HCT116 (cell line): Measurements from ENCODE around the gene AP4S1. TPM values are rescaled to one million over a fixed set of nuclear protein-coding genes. Genes with fewer than 3 reads are reported as not detected.

Experiments
- ATAC-seq: fragments of 200-7000 bp; cut with Tn5 transposase; 2 replicates; pipeline ENCODE4 v1.9.1; 2020; ENCODE audit warnings: mild to moderate bottlenecking, moderate library complexity
- BruUV-seq: library from RNA; stranded (reverse); fragments of 400-500 nt; replicated peaks from 2 replicates; lab custom pipeline; 2021; lab: Mats Ljungman, UMichigan
- CTCF ChIA-PET: fragments of 300-600 bp; sonication (Branson Sonifier 250); formaldehyde crosslinking; loops from one replicate; lab custom pipeline; 2021; ENCODE audit warnings: antibody characterized with exemption; lab: Charles Lee
- POLR2A ChIA-PET: fragments of 300-600, 350-600 bp; sonication (Branson Sonifier 250); formaldehyde crosslinking; loops from one replicate; lab custom pipeline; 2021; ENCODE audit warnings: antibody characterized with exemption; lab: Charles Lee
- RAD21 ChIA-PET, 2 experiments: fragments of 300-600 bp; sonication (Branson Sonifier 250); formaldehyde crosslinking; loops; one replicate each; lab custom pipeline; 2023; ENCODE audit warnings: low total read pairs in 2 of 2; ENCODE audit not compliant: uncharacterized antibody in 2 of 2, unreplicated experiment in 2 of 2, low non-redundant PET in 1 of 2; lab: Charles Lee
- DNase-seq: peaks from one replicate; pipeline ENCODE4 v3.0.0-alpha.2; 2010; ENCODE audit warnings: low read depth, low spot score
- H2AFZ ChIP-seq: fragments of 200-600 bp; shearing (Covaris generic), sonication (generic); 2 replicates; pipeline ENCODE4 v1.6.1; 2017; ENCODE audit warnings: low read depth, mixed run types, mixed read lengths, antibody characterized with exemption, low read length; ENCODE audit not compliant: poor library complexity, severe bottlenecking
- H3K27ac ChIP-seq: 2 replicates; pipeline ENCODE4 v1.5.1; 2012; ENCODE audit warnings: low read depth, low read length
- H3K27me3 ChIP-seq: fragments of 200-600 bp; sonication (generic); 2 replicates; pipeline ENCODE4 v1.6.1; 2016; ENCODE audit warnings: mixed run types, low read length, mixed read lengths; ENCODE audit not compliant: insufficient read depth
- H3K36me3 ChIP-seq, 2 experiments: fragments of 200-500 bp in 1 of 2; fragments of 200-600 bp in 1 of 2; sonication (Bioruptor generic) in 1 of 2; sonication (generic) in 1 of 2; 2 replicates each; pipeline versions ENCODE4 v1.5.1 to v1.6.1; 2014 to 2016; ENCODE audit warnings: low read length in 2 of 2, inconsistent platforms in 1 of 2, mixed read lengths in 1 of 2, mixed run types in 1 of 2; ENCODE audit not compliant: insufficient read depth in 2 of 2, control insufficient read depth in 1 of 2
- H3K4me1 ChIP-seq, 2 experiments: fragments of 200-600 bp in 1 of 2; sonication (generic) in 1 of 2; 2 replicates each; pipeline versions ENCODE4 v1.5.1 to v1.6.1; 2012 to 2017; ENCODE audit warnings: low read length in 2 of 2, inconsistent platforms in 1 of 2, mild to moderate bottlenecking in 1 of 2, mixed read lengths in 1 of 2, mixed run types in 1 of 2, moderate library complexity in 1 of 2; ENCODE audit not compliant: insufficient read depth in 2 of 2, control insufficient read depth in 1 of 2
- H3K4me2 ChIP-seq: fragments of 200-600 bp; sonication (generic); 2 replicates; pipeline ENCODE4 v1.6.1; 2017; ENCODE audit warnings: mixed run types, low read length, mixed read lengths
- H3K4me3 ChIP-seq, 2 experiments: fragments of 200-600 bp in 1 of 2; sonication (generic) in 1 of 2; replicated peaks in 1 of 2; 2 replicates each; pipeline ENCODE4 v1.5.1; 2011 to 2016; ENCODE audit warnings: low read length in 2 of 2, control low read depth in 1 of 2, low read depth in 1 of 2, mild to moderate bottlenecking in 1 of 2, mixed read lengths in 1 of 2, mixed run types in 1 of 2
- H3K79me2 ChIP-seq: fragments of 200-600 bp; sonication (generic); 2 replicates; pipeline ENCODE4 v1.6.1; 2017; ENCODE audit warnings: mild to moderate bottlenecking, mixed run types, low read length, moderate library complexity, mixed read lengths; ENCODE audit not compliant: insufficient read depth
- H3K9ac ChIP-seq: fragments of 200-600 bp; sonication (generic); 2 replicates; pipeline ENCODE4 v1.6.1; 2016; ENCODE audit warnings: low read length, mixed read lengths
- H3K9me2 ChIP-seq: fragments of 200-600 bp; sonication (generic), shearing (Covaris generic); 2 replicates; pipeline ENCODE4 v1.6.1; 2017; ENCODE audit warnings: mixed run types, mild to moderate bottlenecking, moderate library complexity; ENCODE audit not compliant: insufficient read depth
- H3K9me3 ChIP-seq, 2 experiments: fragments of 200-500 bp in 1 of 2; fragments of 200-600 bp in 1 of 2; sonication (Bioruptor generic) in 1 of 2; sonication (generic) in 1 of 2; 2 replicates each; pipeline ENCODE4 v1.6.1; 2014 to 2017; ENCODE audit warnings: low read length in 2 of 2, mixed read lengths in 2 of 2, inconsistent platforms in 1 of 2, low read depth in 1 of 2, mild to moderate bottlenecking in 1 of 2, mixed run types in 1 of 2, moderate library complexity in 1 of 2; ENCODE audit not compliant: control insufficient read depth in 1 of 2, insufficient read depth in 1 of 2
- H4K20me1 ChIP-seq: fragments of 200-600 bp; sonication (generic), shearing (Covaris generic); 2 replicates; pipeline ENCODE4 v1.6.1; 2017; ENCODE audit warnings: mixed run types, mild to moderate bottlenecking, moderate library complexity; ENCODE audit not compliant: insufficient read depth
- CBX3 ChIP-seq: IDR thresholded peaks from 2 replicates; pipeline ENCODE4 v1.6.1; 2012; ENCODE audit warnings: low read depth
- CEBPB ChIP-seq: IDR thresholded peaks from 2 replicates; pipeline ENCODE4 v1.6.1; 2012; ENCODE audit warnings: low read depth
- EZH2phosphoT487 ChIP-seq: fragments of 200-600 bp; IDR thresholded peaks from 2 replicates; pipeline ENCODE4 v1.6.1; 2018; ENCODE audit warnings: antibody characterized with exemption, borderline replicate concordance
- FOSL1 ChIP-seq: IDR thresholded peaks from 2 replicates; pipeline ENCODE4 v1.6.1; 2012; ENCODE audit warnings: low read depth
- JUND ChIP-seq: IDR thresholded peaks from 2 replicates; pipeline ENCODE4 v1.6.1; 2012
- POLR2A ChIP-seq: IDR thresholded peaks from 2 replicates; pipeline ENCODE4 v1.7.0; 2011; ENCODE audit warnings: borderline replicate concordance; ENCODE audit not compliant: insufficient read depth, insufficient read length; ENCODE audit errors: extremely low read depth
- RAD21 ChIP-seq: IDR thresholded peaks from 2 replicates; pipeline ENCODE4 v1.6.1; 2012; ENCODE audit warnings: low read depth, mild to moderate bottlenecking
- SP1 ChIP-seq: IDR thresholded peaks from 2 replicates; pipeline ENCODE4 v1.6.1; 2012; ENCODE audit warnings: low read depth
- SRF ChIP-seq: IDR thresholded peaks from 2 replicates; pipeline ENCODE4 v1.6.1; 2012; ENCODE audit warnings: low read depth
- YY1 ChIP-seq: IDR thresholded peaks from 2 replicates; pipeline ENCODE4 v1.6.1; 2011; ENCODE audit warnings: low read length, low read depth, moderate library complexity, mild to moderate bottlenecking; ENCODE audit not compliant: insufficient replicate concordance; ENCODE audit errors: extremely low read depth
- ZFX ChIP-seq: fragments of 450-650 bp; IDR thresholded peaks from 2 replicates; pipeline ENCODE4 v1.6.1; 2017
- intact Hi-C: fragments of 100-400 bp; cut with micrococcal nuclease; formaldehyde crosslinking; loops from 2 replicates; pipeline ENCODE4 v1.10.0; 2022
- total RNA-seq: library from RNA; stranded (reverse); gene quantifications from one replicate; pipeline ENCODE4 v1.2.1, GENCODE V29; 2021; ENCODE audit not compliant: unreplicated experiment
- TF ChIP-seq, protein P1 (sequence below): IDR thresholded peaks from 2 replicates; pipeline ENCODE4 v1.6.1; 2012; ENCODE audit warnings: low read depth
- TF ChIP-seq, protein P2 (sequence below): IDR thresholded peaks from 2 replicates; pipeline ENCODE4 v1.6.1; 2012

The AP4S1 gene
- total RNA-seq, 1 experiment from 2014 or later, result 5.0 TPM

DNA sequence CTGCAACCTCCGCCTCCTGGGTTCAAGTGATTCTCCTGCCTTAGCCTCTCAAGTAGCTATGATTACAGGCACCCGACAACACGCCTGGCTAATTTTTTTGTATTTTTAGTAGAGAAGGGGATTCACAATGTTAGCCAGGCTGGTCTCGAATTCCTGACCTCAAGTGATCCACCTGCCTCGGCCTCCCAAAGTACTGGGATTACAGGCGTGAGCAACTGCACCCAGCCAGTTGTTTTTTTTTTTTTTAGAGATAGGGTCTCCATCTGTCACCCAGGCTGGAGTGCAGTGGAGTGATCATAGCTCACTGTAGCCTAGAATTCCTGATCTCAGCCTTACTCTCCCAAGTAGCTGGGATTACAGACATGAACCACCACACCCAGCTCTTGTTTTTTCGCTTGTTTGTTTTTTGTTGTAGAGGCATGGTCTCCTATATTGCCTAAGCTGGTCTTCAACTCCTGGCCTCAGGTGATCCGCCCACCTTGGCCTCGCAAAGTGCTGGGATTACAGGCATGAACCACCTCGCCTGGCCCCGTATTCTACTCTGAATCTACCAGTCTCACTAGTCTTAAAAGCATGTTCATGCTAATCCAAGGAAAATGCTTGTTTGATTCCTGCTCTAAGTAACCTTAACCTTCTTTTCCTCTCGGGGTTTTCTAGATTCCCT lies 32.4 kb downstream of the AP4S1 start:
- Histone ChIP-seq H3K27ac (no peak overlapping the region), H3K4me1 (peaks cover 33 to 43% of the 10 kb centered on the region in 2 experiments), H4K20me1 (no peaks in the 10 kb centered on the region), H3K4me3 (no peak overlapping the region), H3K79me2 (no peaks in the 10 kb centered on the region), H3K36me3 (no peaks in the 10 kb centered on the region), H2AFZ (no peak overlapping the region), H3K9me3 (no peaks in the 10 kb centered on the region), H3K9me2 (no peaks in the 10 kb centered on the region), H3K27me3 (no peaks in the 10 kb centered on the region), H3K9ac (no peak overlapping the region), H3K4me2 (no peak overlapping the region)
- no TSS peak for BruUV-seq
- CTCF ChIA-PET, result no interaction called here
- POLR2A ChIA-PET, result interaction anchor here (0.7 to 0.9 kb wide), 2 partner anchors 14 to 32 kb away, joined by 3 read pairs; partner anchors contain the start of genes AP4S1 and STRN3
- ATAC-seq (no peak), DNase-seq (no peak)
- intact Hi-C loops, result no loop called here
- RAD21 ChIA-PET, result interaction anchor here in 1 of 2 experiments (0.6 kb wide), 1 partner anchor 17 kb away, joined by 3 read pairs; no protein-coding TSS in a partner anchor
- TF ChIP-seq, protein P1, sequence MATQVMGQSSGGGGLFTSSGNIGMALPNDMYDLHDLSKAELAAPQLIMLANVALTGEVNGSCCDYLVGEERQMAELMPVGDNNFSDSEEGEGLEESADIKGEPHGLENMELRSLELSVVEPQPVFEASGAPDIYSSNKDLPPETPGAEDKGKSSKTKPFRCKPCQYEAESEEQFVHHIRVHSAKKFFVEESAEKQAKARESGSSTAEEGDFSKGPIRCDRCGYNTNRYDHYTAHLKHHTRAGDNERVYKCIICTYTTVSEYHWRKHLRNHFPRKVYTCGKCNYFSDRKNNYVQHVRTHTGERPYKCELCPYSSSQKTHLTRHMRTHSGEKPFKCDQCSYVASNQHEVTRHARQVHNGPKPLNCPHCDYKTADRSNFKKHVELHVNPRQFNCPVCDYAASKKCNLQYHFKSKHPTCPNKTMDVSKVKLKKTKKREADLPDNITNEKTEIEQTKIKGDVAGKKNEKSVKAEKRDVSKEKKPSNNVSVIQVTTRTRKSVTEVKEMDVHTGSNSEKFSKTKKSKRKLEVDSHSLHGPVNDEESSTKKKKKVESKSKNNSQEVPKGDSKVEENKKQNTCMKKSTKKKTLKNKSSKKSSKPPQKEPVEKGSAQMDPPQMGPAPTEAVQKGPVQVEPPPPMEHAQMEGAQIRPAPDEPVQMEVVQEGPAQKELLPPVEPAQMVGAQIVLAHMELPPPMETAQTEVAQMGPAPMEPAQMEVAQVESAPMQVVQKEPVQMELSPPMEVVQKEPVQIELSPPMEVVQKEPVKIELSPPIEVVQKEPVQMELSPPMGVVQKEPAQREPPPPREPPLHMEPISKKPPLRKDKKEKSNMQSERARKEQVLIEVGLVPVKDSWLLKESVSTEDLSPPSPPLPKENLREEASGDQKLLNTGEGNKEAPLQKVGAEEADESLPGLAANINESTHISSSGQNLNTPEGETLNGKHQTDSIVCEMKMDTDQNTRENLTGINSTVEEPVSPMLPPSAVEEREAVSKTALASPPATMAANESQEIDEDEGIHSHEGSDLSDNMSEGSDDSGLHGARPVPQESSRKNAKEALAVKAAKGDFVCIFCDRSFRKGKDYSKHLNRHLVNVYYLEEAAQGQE, result no peak
- no peak for TF ChIP-seq CBX3
- TF ChIP-seq, protein P2, sequence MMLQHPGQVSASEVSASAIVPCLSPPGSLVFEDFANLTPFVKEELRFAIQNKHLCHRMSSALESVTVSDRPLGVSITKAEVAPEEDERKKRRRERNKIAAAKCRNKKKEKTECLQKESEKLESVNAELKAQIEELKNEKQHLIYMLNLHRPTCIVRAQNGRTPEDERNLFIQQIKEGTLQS, result no peak
- TF ChIP-seq EZH2phosphoT487, result no peak
- TF ChIP-seq CEBPB, result no peak
- TF ChIP-seq YY1, result no peak
- no peak for TF ChIP-seq RAD21
- TF ChIP-seq FOSL1, result no peak
- TF ChIP-seq SP1, result no peak
- TF ChIP-seq POLR2A, result no peak
- no peak for TF ChIP-seq JUND
- no peak for TF ChIP-seq SRF
- no peak for TF ChIP-seq ZFX
